ENCODE results near the gene PRKAG1. TPM values are rescaled to one million over a fixed set of nuclear protein-coding genes. Genes with fewer than 3 reads are reported as not detected.

PRKAG1 gene
- total RNA-seq, 2 donors from 2014 or later: 27.6 to 38.1 TPM

GRCh38 chr12:49043856-49044258 is 25.3 kb upstream of the PRKAG1 start:
- Mint-ChIP-seq H3K27ac (no peak overlapping the region), H3K9me3 (no peaks in the 10 kb centered on the region), H3K27me3 (ENCODE audit: insufficient read depth) (no peaks in the 10 kb centered on the region), H3K4me1 (no peaks in the 10 kb centered on the region), H3K36me3 (ENCODE audit: low read depth) (peaks cover 89% of the 10 kb centered on the region), H3K4me3 (no peak overlapping the region)
- Histone ChIP-seq H3K36me3 (ENCODE audit: control insufficient read depth, insufficient read depth, low read length) (peaks cover 86% of the 10 kb centered on the region), H3K27me3 (ENCODE audit: control insufficient read depth, insufficient read depth, low read length, poor library complexity, severe bottlenecking) (no peaks in the 10 kb centered on the region), H3K4me3 (ENCODE audit: low read length) (no peak overlapping the region), H3K27ac (ENCODE audit: low read depth, low read length) (no peak overlapping the region), H3K9ac (ENCODE audit: extremely low read depth, low read length, poor library complexity, severe bottlenecking) (no peak overlapping the region), H3K4me1 (ENCODE audit: control insufficient read depth, insufficient read depth, low read length) (no peaks in the 10 kb centered on the region), H3K9me3 (ENCODE audit: control insufficient read depth, low read length) (no peaks in the 10 kb centered on the region)
- TF ChIP-seq CTCF (conservative IDR thresholded peaks at IDR 0.05): peak; percentile 88
- 56 to 77% methylated on average over 7 to 11 of the region's 11 CpGs for WGBS, 2 experiments (ENCODE audit: insufficient coverage in 1 of 2, insufficient read length in 1 of 2)
- DNase-seq: peak; percentile 97

GRCh38 chr12:49043241-49043640 is 24.7 kb upstream of the PRKAG1 start:
- no peaks in the 10 kb centered on the region for H3K9me3 ChIP-seq (ENCODE audit: control insufficient read depth, low read length)

GRCh38 chr12:49041881-49042484 is 23.4 kb upstream of the PRKAG1 start:
- Histone ChIP-seq H3K4me3 (ENCODE audit: low read length) (no peak overlapping the region), H3K9ac (ENCODE audit: extremely low read depth, low read length, poor library complexity, severe bottlenecking) (no peak overlapping the region), H3K36me3 (ENCODE audit: control insufficient read depth, insufficient read depth, low read length) (peaks cover 86% of the 10 kb centered on the region), H3K27ac (ENCODE audit: low read depth, low read length) (no peak overlapping the region), H3K4me1 (ENCODE audit: control insufficient read depth, insufficient read depth, low read length) (no peaks in the 10 kb centered on the region), H3K27me3 (ENCODE audit: control insufficient read depth, insufficient read depth, low read length, poor library complexity, severe bottlenecking) (no peaks in the 10 kb centered on the region), H3K9me3 (ENCODE audit: control insufficient read depth, low read length) (no peaks in the 10 kb centered on the region)
- no peak for TF ChIP-seq CTCF (conservative IDR thresholded peaks at IDR 0.05)
- 96 to 100% methylated on average over 1 to 18 of the region's 18 CpGs for WGBS, 2 experiments (ENCODE audit: insufficient coverage in 1 of 2, insufficient read length in 1 of 2)
- no peaks in the 10 kb centered on the region for H3K27me3 Mint-ChIP-seq (ENCODE audit: insufficient read depth)
- no peaks in the 10 kb centered on the region for H3K9me3 Mint-ChIP-seq
- H3K4me1 Mint-ChIP-seq: no peaks in the 10 kb centered on the region
- no peak overlapping the region for H3K27ac Mint-ChIP-seq
- no peak for DNase-seq
- H3K4me3 Mint-ChIP-seq: no peak overlapping the region
- peaks cover 89% of the 10 kb centered on the region for H3K36me3 Mint-ChIP-seq (ENCODE audit: low read depth)

More at GRCh38 chr12:49043241-49043640, 24.7 kb upstream of the PRKAG1 start:
- DNase-seq: no peak
- Mint-ChIP-seq H3K9me3 (no peaks in the 10 kb centered on the region), H3K4me1 (no peaks in the 10 kb centered on the region), H3K27ac (no peak overlapping the region), H3K27me3 (ENCODE audit: insufficient read depth) (no peaks in the 10 kb centered on the region), H3K4me3 (no peak overlapping the region), H3K36me3 (ENCODE audit: low read depth) (peaks cover 89% of the 10 kb centered on the region)
- no peak overlapping the region for H3K9ac ChIP-seq (ENCODE audit: extremely low read depth, low read length, poor library complexity, severe bottlenecking)
- no peak overlapping the region for H3K4me3 ChIP-seq (ENCODE audit: low read length)
- no peaks in the 10 kb centered on the region for H3K27me3 ChIP-seq (ENCODE audit: control insufficient read depth, insufficient read depth, low read length, poor library complexity, severe bottlenecking)
- no peak overlapping the region for H3K27ac ChIP-seq (ENCODE audit: low read depth, low read length)
- WGBS, 2 experiments (ENCODE audit: insufficient coverage in 1 of 2, insufficient read length in 1 of 2): 93 to 97% methylated on average over 3 to 4 of the region's 4 CpGs
- no peak for TF ChIP-seq CTCF (conservative IDR thresholded peaks at IDR 0.05)
- H3K4me1 ChIP-seq (ENCODE audit: control insufficient read depth, insufficient read depth, low read length): no peaks in the 10 kb centered on the region
- H3K36me3 ChIP-seq (ENCODE audit: control insufficient read depth, insufficient read depth, low read length): peaks cover 86% of the 10 kb centered on the region
